Measurements from ENCODE around the gene CYP4F11.
"Not testable (repeated sequence)": the region's sequence is repeated elsewhere in the genome, so short reads cannot be mapped to it uniquely, and the experiment has no call there.

The CYP4F11 gene

GRCh38 chr19:15923702-15924101 lies 10.6 kb downstream of the CYP4F11 start:
- H3K27ac ChIP-seq (ENCODE audit: low read length), result no peak overlapping the region

DNA sequence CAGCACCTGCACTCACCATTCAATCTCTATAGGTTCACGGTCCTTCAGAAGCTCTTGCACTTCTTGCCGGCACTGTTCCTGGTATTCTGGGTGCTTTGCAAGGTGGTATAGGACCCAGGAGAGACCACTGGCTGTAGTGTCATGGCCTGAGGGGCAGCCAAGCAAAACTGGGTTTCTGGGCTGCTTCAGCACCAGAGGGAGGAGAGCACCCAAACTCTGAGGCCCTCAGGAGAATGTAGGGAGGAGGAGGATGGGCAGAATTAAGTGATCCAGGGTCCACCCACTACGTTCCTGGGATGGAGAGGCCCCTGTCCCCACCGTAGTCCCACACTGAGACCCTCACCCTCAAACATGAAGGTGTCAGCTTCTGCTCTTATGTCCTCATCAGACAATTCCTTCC lies 12.3 kb downstream of the CYP4F11 start:
- no peak overlapping the region for H3K4me3 ChIP-seq (ENCODE audit: low read length in 2 of 2)
- peaks cover 0 to 17% of the 10 kb centered on the region in 2 donors for H3K27me3 ChIP-seq (ENCODE audit: control insufficient read depth in 1 of 2, insufficient read depth in 2 of 2, low read length in 2 of 2)
- no peaks in the 10 kb centered on the region for H3K36me3 ChIP-seq (ENCODE audit: control insufficient read depth in 2 of 2, insufficient read depth in 2 of 2, low read length in 2 of 2)
- no peak overlapping the region for H3K27ac ChIP-seq (ENCODE audit: low read length)
- H3K9ac ChIP-seq (ENCODE audit: low read length in 2 of 2), result no peak overlapping the region
- no peaks in the 10 kb centered on the region for H3K9me3 ChIP-seq (ENCODE audit: control insufficient read depth in 2 of 2, low read length in 2 of 2)
- no peaks in the 10 kb centered on the region for H3K4me1 ChIP-seq (ENCODE audit: control insufficient read depth, insufficient read depth, low read length)

More at GRCh38 chr19:15923702-15924101, 10.6 kb downstream of the CYP4F11 start:
- Histone ChIP-seq H3K27me3 (ENCODE audit: control insufficient read depth in 1 of 2, insufficient read depth in 2 of 2, low read length in 2 of 2) (peaks cover 0 to 27% of the 10 kb centered on the region in 2 donors), H3K4me3 (ENCODE audit: low read length in 2 of 2) (no peak overlapping the region), H3K9ac (ENCODE audit: low read length in 2 of 2) (no peak overlapping the region), H3K36me3 (ENCODE audit: control insufficient read depth in 2 of 2, insufficient read depth in 2 of 2, low read length in 2 of 2) (no peaks in the 10 kb centered on the region), H3K4me1 (ENCODE audit: control insufficient read depth, insufficient read depth, low read length) (no peaks in the 10 kb centered on the region), H3K9me3 (ENCODE audit: control insufficient read depth in 2 of 2, low read length in 2 of 2) (no peaks in the 10 kb centered on the region)

GRCh38 chr19:15919243-15919642 lies 15.1 kb downstream of the CYP4F11 start:
- Histone ChIP-seq H3K9me3 (ENCODE audit: control insufficient read depth in 2 of 2, low read length in 2 of 2) (peaks cover 2 to 4% of the 10 kb centered on the region in 2 donors), H3K9ac (ENCODE audit: low read length in 2 of 2) (no peak overlapping the region), H3K27ac (ENCODE audit: low read length) (no peak overlapping the region), H3K4me1 (ENCODE audit: control insufficient read depth, insufficient read depth, low read length) (no peaks in the 10 kb centered on the region), H3K36me3 (ENCODE audit: control insufficient read depth in 2 of 2, insufficient read depth in 2 of 2, low read length in 2 of 2) (no peaks in the 10 kb centered on the region), H3K4me3 (ENCODE audit: low read length in 2 of 2) (no peak overlapping the region), H3K27me3 (ENCODE audit: control insufficient read depth in 1 of 2, insufficient read depth in 2 of 2, low read length in 2 of 2) (peaks cover 0 to 9% of the 10 kb centered on the region in 2 donors)

DNA sequence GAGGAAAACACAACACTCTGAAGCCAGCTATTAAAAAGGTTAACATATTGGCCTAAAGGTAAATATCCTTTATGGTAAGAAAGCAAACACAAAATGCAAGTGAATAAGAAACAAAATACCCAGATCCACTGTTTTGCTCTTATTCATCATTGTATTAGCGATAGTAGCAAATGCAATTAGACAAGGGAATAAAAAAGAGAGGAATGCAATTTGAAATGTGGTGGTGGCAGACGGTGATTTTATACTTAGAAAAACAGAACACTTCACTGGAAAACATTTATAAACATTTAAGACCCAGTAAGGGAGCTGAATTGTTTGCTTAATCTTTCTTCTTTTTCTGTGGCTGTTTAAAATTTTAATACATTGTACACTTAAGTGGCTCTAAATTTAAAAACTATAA lies 19.2 kb downstream of the CYP4F11 start:
- Histone ChIP-seq H3K36me3 (ENCODE audit: control insufficient read depth in 2 of 2, insufficient read depth in 2 of 2, low read length in 2 of 2) (no peaks in the 10 kb centered on the region), H3K4me1 (ENCODE audit: control insufficient read depth, insufficient read depth, low read length) (no peaks in the 10 kb centered on the region), H3K27ac (ENCODE audit: low read length) (no peak overlapping the region), H3K4me3 (ENCODE audit: low read length in 2 of 2) (no peak overlapping the region), H3K9me3 (ENCODE audit: control insufficient read depth in 2 of 2, low read length in 2 of 2) (peaks cover 2 to 9% of the 10 kb centered on the region in 2 donors), H3K9ac (ENCODE audit: low read length in 2 of 2) (no peak overlapping the region), H3K27me3 (ENCODE audit: control insufficient read depth in 1 of 2, insufficient read depth in 2 of 2, low read length in 2 of 2) (peaks cover 7 to 18% of the 10 kb centered on the region in 2 donors)

- no peaks in the 10 kb centered on the region for H3K4me1 ChIP-seq (ENCODE audit: control insufficient read depth, insufficient read depth, low read length)
- peaks cover 2 to 9% of the 10 kb centered on the region in 2 donors for H3K9me3 ChIP-seq (ENCODE audit: control insufficient read depth in 2 of 2, low read length in 2 of 2)
- no peaks in the 10 kb centered on the region for H3K36me3 ChIP-seq (ENCODE audit: control insufficient read depth in 2 of 2, insufficient read depth in 2 of 2, low read length in 2 of 2)
- no peak overlapping the region for H3K9ac ChIP-seq (ENCODE audit: low read length in 2 of 2)
- no peak overlapping the region for H3K27ac ChIP-seq (ENCODE audit: low read length)
- peaks cover 7 to 18% of the 10 kb centered on the region in 2 donors for H3K27me3 ChIP-seq (ENCODE audit: control insufficient read depth in 1 of 2, insufficient read depth in 2 of 2, low read length in 2 of 2)
- no peak overlapping the region for H3K4me3 ChIP-seq (ENCODE audit: low read length in 2 of 2)
Measured at GRCh38 chr19:15913830-15914229, 20.5 kb downstream of the CYP4F11 start.

DNA sequence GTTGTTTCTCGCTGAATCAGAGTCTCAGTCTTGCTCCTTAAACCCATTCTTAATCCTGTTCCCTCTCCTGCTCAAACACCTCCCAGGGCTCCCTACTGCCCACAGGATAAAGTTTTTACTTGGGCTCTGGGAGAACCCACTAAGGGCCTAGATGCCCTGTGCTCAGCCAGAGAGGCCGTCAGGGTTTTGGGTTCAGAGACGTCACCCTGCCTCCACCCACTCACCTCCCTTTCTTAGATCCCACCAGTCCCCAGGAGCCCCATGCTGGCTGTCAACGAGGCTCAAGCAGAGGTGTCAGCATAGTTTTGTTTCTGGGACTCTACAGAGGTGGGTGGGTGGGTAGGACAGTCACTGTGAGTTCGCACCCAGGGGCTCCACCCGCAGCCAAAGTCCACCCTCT lies 20.9 kb downstream of the CYP4F11 start:
- Histone ChIP-seq H3K9ac (ENCODE audit: low read length in 2 of 2) (no peak overlapping the region), H3K27ac (ENCODE audit: low read length) (no peak overlapping the region), H3K27me3 (ENCODE audit: control insufficient read depth in 1 of 2, insufficient read depth in 2 of 2, low read length in 2 of 2) (peaks cover 7 to 18% of the 10 kb centered on the region in 2 donors), H3K4me1 (ENCODE audit: control insufficient read depth, insufficient read depth, low read length) (no peaks in the 10 kb centered on the region), H3K36me3 (ENCODE audit: control insufficient read depth in 2 of 2, insufficient read depth in 2 of 2, low read length in 2 of 2) (no peaks in the 10 kb centered on the region), H3K9me3 (ENCODE audit: control insufficient read depth in 2 of 2, low read length in 2 of 2) (peaks cover 2 to 9% of the 10 kb centered on the region in 2 donors), H3K4me3 (ENCODE audit: low read length in 2 of 2) (no peak overlapping the region)

DNA sequence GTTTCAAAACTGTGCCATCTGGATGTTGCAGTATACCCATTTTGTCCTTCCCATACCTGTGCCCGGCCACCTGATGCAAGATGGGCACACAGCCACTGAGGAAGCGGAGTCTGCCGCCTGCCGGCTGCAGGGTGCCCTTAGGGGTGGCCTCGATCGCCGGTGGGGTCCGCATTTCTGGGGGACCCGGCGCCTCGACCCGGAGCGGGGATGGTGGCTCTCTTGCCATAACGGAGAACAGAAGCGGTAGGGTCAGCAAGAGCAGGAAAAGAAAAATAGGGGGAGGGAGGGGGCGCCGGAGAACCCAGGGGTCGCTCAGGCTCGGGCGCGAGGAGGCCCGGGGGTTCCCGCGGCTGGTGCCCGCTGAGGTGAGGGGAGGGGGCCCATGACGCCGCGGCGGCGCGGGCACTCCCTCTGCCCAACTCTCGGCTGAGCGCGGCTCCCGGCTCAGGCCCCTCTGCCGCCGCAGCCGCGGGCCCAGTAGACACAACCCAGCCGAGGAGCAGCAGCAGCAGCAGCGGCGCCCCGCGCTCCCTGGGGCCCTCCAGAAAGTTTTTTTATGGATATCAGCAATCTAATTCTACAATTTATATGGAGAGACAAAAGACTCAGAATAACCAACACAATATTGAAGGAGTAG lies 22.6 kb downstream of the CYP4F11 start:
- Histone ChIP-seq H3K27me3 (ENCODE audit: control insufficient read depth in 1 of 2, insufficient read depth in 2 of 2, low read length in 2 of 2) (peaks cover 4 to 18% of the 10 kb centered on the region in 2 donors), H3K4me1 (ENCODE audit: control insufficient read depth, insufficient read depth, low read length) (no peaks in the 10 kb centered on the region), H3K4me3 (ENCODE audit: low read length in 2 of 2) (no peak overlapping the region), H3K9ac (ENCODE audit: low read length in 2 of 2) (no peak overlapping the region), H3K9me3 (ENCODE audit: control insufficient read depth in 2 of 2, low read length in 2 of 2) (peaks cover 2 to 9% of the 10 kb centered on the region in 2 donors), H3K36me3 (ENCODE audit: control insufficient read depth in 2 of 2, insufficient read depth in 2 of 2, low read length in 2 of 2) (no peaks in the 10 kb centered on the region), H3K27ac (ENCODE audit: low read length) (no peak overlapping the region)

- Histone ChIP-seq H3K9ac (ENCODE audit: low read length in 2 of 2) (no peak overlapping the region), H3K36me3 (ENCODE audit: control insufficient read depth in 2 of 2, insufficient read depth in 2 of 2, low read length in 2 of 2) (no peaks in the 10 kb centered on the region), H3K4me3 (ENCODE audit: low read length in 2 of 2) (no peak overlapping the region), H3K27me3 (ENCODE audit: control insufficient read depth in 1 of 2, insufficient read depth in 2 of 2, low read length in 2 of 2) (peaks cover 0 to 5% of the 10 kb centered on the region in 2 donors), H3K27ac (ENCODE audit: low read length) (no peak overlapping the region), H3K9me3 (ENCODE audit: control insufficient read depth in 2 of 2, low read length in 2 of 2) (peaks cover 0 to 2% of the 10 kb centered on the region in 2 donors), H3K4me1 (ENCODE audit: control insufficient read depth, insufficient read depth, low read length) (no peaks in the 10 kb centered on the region)
Measured at GRCh38 chr19:15905026-15905425, 29.3 kb downstream of the CYP4F11 start.

- H3K27me3 ChIP-seq (ENCODE audit: control insufficient read depth in 1 of 2, insufficient read depth in 2 of 2, low read length in 2 of 2); H3K36me3 ChIP-seq (ENCODE audit: control insufficient read depth in 2 of 2, insufficient read depth in 2 of 2, low read length in 2 of 2); H3K9me3 ChIP-seq (ENCODE audit: control insufficient read depth in 2 of 2, low read length in 2 of 2); H3K4me1 ChIP-seq (ENCODE audit: control insufficient read depth, insufficient read depth, low read length); H3K4me3 ChIP-seq (ENCODE audit: low read length in 2 of 2); H3K27ac ChIP-seq (ENCODE audit: low read length); H3K9ac ChIP-seq (ENCODE audit: low read length in 2 of 2): not testable (repeated sequence)
Measured at GRCh38 chr19:15902898-15903297, 31.4 kb downstream of the CYP4F11 start.

GRCh38 chr19:15902254-15902653 lies 32.1 kb downstream of the CYP4F11 start:
- Histone ChIP-seq H3K36me3 (ENCODE audit: control insufficient read depth in 2 of 2, insufficient read depth in 2 of 2, low read length in 2 of 2) (no peaks in the 10 kb centered on the region), H3K9me3 (ENCODE audit: control insufficient read depth in 2 of 2, low read length in 2 of 2) (peaks cover 0 to 2% of the 10 kb centered on the region in 2 donors), H3K4me1 (ENCODE audit: control insufficient read depth, insufficient read depth, low read length) (no peaks in the 10 kb centered on the region), H3K27me3 (ENCODE audit: control insufficient read depth in 1 of 2, insufficient read depth in 2 of 2, low read length in 2 of 2) (peaks cover 0 to 5% of the 10 kb centered on the region in 2 donors), H3K27ac (ENCODE audit: low read length) (no peak overlapping the region), H3K4me3 (ENCODE audit: low read length in 2 of 2) (no peak overlapping the region), H3K9ac (ENCODE audit: low read length in 2 of 2) (no peak overlapping the region)

- Histone ChIP-seq H3K27ac (ENCODE audit: low read length) (no peak overlapping the region), H3K36me3 (ENCODE audit: control insufficient read depth in 2 of 2, insufficient read depth in 2 of 2, low read length in 2 of 2) (no peaks in the 10 kb centered on the region), H3K27me3 (ENCODE audit: control insufficient read depth in 1 of 2, insufficient read depth in 2 of 2, low read length in 2 of 2) (peaks cover 3 to 6% of the 10 kb centered on the region in 2 donors), H3K4me1 (ENCODE audit: control insufficient read depth, insufficient read depth, low read length) (no peaks in the 10 kb centered on the region), H3K4me3 (ENCODE audit: low read length in 2 of 2) (no peak overlapping the region), H3K9ac (ENCODE audit: low read length in 2 of 2) (no peak overlapping the region), H3K9me3 (ENCODE audit: control insufficient read depth in 2 of 2, low read length in 2 of 2) (peaks cover 2 to 3% of the 10 kb centered on the region in 2 donors)
Measured at GRCh38 chr19:15900504-15900903, 33.8 kb downstream of the CYP4F11 start.
